Activated naive CD8-positive, alpha-beta T cell treated with anti-CD3 and anti-CD28 coated beads, Interleukin-2, amount 10 ng/mL, durations not matched to agents 7 days and 5 days (primary cell): ENCODE measurements around the gene GNL3. TPM values are rescaled to one million over a fixed set of nuclear protein-coding genes. Genes with fewer than 3 reads are reported as not detected.

ENCODE experiments used
- ATAC-seq: fragments of 150-1000 bp; cut with Tn5 transposase; one replicate; pipeline ENCODE4 v1.10.0; 2021; ENCODE audit warnings: low read depth, moderate library complexity
- POLR2A ChIA-PET: fragments of 350-600 bp; sonication (Branson Sonifier 250); formaldehyde crosslinking; loops from one replicate; lab custom pipeline; 2021; ENCODE audit warnings: antibody characterized with exemption; lab: Charles Lee
- DNase-seq: peaks from one replicate; pipeline ENCODE4 v3.0.0; 2021
- H3K27ac Mint-ChIP-seq: one replicate; pipeline ENCODE4 v1.8.0; 2022; ENCODE audit warnings: mild to moderate bottlenecking, mixed read lengths
- H3K27me3 Mint-ChIP-seq: one replicate; pipeline ENCODE4 v1.8.0; 2022; ENCODE audit warnings: mild to moderate bottlenecking, moderate library complexity, mixed read lengths
- H3K36me3 Mint-ChIP-seq: one replicate; pipeline ENCODE4 v1.8.0; 2021; ENCODE audit warnings: mild to moderate bottlenecking, mixed read lengths
- H3K4me1 Mint-ChIP-seq: one replicate; pipeline ENCODE4 v1.8.0; 2021; ENCODE audit warnings: mixed read lengths
- H3K4me3 Mint-ChIP-seq: one replicate; pipeline ENCODE4 v1.8.0; 2022; ENCODE audit warnings: mild to moderate bottlenecking, moderate library complexity, mixed read lengths
- H3K9me3 Mint-ChIP-seq: one replicate; pipeline ENCODE4 v1.8.0; 2021; ENCODE audit warnings: mixed read lengths
- total RNA-seq, 2 experiments: library from RNA; stranded (reverse); gene quantifications; one replicate each; pipeline ENCODE4 v1.2.3, GENCODE V29; 2021

GNL3 gene
- total RNA-seq, 2 experiments from 2014 or later = 72.5 to 75.9 TPM

DNA sequence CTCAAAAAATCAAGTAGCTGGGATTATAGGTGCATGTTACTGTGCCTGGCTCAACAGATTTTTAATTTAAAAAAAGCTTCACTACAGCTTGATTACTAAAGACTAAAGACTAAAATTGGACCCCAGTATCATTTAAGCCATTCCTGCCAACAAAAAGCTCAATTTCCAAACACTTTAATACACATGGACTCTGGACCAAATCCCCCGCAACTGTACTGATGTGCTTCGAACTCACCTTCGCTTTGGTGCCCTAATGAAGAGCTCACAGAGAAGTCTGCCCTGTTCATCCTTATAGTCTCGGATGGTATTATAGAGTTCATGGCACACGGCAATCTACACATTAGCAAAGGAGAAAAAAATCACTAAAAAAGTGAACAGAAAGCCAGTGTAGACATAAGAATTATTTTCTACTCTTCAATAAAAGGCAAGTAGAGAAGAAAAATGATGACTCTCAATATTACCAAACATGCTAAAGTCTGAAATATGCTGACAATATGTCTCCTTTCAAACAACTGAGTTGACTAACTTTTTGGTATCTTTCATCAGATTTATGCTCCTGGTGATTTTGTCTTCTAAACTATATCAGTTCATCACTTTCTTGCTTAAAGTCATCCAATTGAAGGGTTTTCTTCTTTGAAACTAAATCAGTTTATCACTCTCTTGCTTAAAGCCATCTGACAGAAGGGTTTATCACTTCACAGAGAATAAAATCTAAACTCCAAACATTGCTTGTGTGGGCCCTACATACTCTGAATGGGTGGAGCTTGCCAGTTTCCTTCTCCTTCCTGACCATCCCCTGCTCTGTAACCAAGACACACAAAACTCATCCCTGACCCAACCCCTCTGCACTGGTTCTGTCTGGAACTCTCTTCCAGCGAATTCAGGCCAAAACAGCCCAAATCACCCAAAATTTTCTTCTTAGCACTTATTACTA is 7.3 kb upstream of the GNL3 start:
- no peak for DNase-seq
- no peak for ATAC-seq
- H3K27ac Mint-ChIP-seq = peak overlapping the region; percentile 9
- H3K4me3 Mint-ChIP-seq = no peak overlapping the region
- peaks cover 21% of the 10 kb centered on the region for H3K36me3 Mint-ChIP-seq
- H3K4me1 Mint-ChIP-seq = peaks cover 13% of the 10 kb centered on the region
- POLR2A ChIA-PET = no interaction called here
- H3K27me3 Mint-ChIP-seq = no peaks in the 10 kb centered on the region
- H3K9me3 Mint-ChIP-seq = no peaks in the 10 kb centered on the region

DNA sequence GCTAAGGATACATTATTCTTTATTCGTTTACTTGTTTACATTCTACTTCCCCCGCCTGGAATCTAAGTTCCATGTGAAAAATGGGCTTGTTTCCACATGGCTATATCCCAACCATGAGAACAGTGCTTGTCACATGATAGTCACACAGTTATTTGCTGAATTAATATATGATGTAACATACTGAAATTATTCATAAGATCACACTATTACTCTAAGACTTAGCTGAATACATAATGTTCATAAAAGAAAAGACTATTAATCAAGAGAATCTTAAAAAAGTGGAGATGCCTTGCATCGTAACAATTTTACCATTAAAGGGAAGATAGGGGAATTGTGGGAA is 6.7 kb upstream of the GNL3 start:
- Mint-ChIP-seq H3K27me3 (no peaks in the 10 kb centered on the region), H3K4me3 (no peak overlapping the region), H3K36me3 (peaks cover 21% of the 10 kb centered on the region), H3K4me1 (peaks cover 18% of the 10 kb centered on the region), H3K27ac (no peak overlapping the region), H3K9me3 (no peaks in the 10 kb centered on the region)
- POLR2A ChIA-PET = interaction anchor here (0.8 kb wide), 1 partner anchor 28 kb away, joined by 4 read pairs; no protein-coding TSS in a partner anchor
- ATAC-seq (no peak), DNase-seq (no peak)

DNA sequence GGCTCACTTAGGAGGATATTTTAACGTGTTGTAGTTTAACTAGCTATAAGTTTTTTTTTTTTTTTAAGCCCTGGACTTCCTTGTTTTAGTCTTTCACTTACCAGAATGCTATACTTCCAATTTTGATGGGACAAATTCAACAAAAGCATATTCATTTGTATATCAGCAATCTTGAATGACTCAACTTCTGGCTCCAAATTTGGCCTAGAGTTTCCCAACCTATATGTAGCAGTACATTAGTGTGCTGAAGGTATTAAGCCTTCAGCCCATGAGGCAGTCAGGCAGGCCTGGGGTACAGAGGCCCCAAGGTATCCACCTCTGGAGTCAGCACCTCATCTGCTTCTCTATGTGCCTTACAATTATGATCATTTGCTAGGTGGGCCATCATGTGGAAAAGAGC is 6.0 kb upstream of the GNL3 start:
- peaks cover 20% of the 10 kb centered on the region for H3K36me3 Mint-ChIP-seq
- DNase-seq = no peak
- H3K4me3 Mint-ChIP-seq = no peak overlapping the region
- POLR2A ChIA-PET = interaction anchor here (0.8 kb wide), 1 partner anchor 29 kb away, joined by 4 read pairs; no protein-coding TSS in a partner anchor
- no peaks in the 10 kb centered on the region for H3K9me3 Mint-ChIP-seq
- no peaks in the 10 kb centered on the region for H3K27me3 Mint-ChIP-seq
- H3K4me1 Mint-ChIP-seq = peaks cover 23% of the 10 kb centered on the region
- no peak overlapping the region for H3K27ac Mint-ChIP-seq
- no peak for ATAC-seq

DNA sequence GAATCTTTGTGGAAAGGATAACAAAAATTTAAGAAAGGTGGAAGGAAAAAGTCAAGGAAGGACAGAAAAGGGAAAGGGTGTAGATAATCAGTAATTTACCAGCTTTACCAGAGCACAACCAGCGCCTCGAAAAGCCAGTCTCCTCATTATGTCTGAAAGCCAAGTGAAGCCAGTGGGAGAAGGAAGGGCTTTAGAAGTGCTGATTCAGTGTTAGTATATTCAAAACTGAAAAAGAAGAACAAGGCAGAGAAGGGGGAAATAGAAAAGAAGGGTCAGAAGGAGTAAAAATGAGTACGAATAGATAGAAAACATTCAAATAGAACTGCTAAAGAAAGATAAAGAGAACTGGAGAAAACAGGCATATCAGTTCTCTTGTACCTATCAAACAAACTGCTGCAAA is 4.2 kb upstream of the GNL3 start:
- POLR2A ChIA-PET = no interaction called here
- peaks cover 16% of the 10 kb centered on the region for H3K36me3 Mint-ChIP-seq
- no peak overlapping the region for H3K4me3 Mint-ChIP-seq
- no peaks in the 10 kb centered on the region for H3K27me3 Mint-ChIP-seq
- DNase-seq = no peak
- H3K27ac Mint-ChIP-seq = peak overlapping the region; percentile 21
- H3K9me3 Mint-ChIP-seq = no peaks in the 10 kb centered on the region
- ATAC-seq = no peak
- H3K4me1 Mint-ChIP-seq = peaks cover 27% of the 10 kb centered on the region

DNA sequence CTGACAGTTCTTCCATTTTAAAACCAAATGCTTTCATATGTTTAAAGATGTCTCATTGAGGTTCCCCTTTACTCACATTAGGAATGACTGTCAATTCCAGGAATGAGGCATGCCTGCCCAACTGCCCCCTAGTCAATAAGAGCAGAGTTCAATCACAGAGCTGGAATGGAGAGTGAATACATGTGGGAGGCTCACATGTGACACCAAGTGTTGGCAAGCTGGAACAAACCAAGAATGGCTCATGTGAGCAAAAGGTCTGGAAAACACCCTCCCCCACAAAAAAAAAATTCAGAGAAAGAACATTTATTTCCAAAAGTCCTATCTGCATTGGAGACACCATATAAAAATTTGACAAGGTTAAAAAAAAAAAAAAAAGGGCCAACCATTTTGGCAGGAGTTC is 3.8 kb upstream of the GNL3 start:
- no peak for DNase-seq
- H3K4me1 Mint-ChIP-seq = peaks cover 29% of the 10 kb centered on the region
- POLR2A ChIA-PET = no interaction called here

DNA sequence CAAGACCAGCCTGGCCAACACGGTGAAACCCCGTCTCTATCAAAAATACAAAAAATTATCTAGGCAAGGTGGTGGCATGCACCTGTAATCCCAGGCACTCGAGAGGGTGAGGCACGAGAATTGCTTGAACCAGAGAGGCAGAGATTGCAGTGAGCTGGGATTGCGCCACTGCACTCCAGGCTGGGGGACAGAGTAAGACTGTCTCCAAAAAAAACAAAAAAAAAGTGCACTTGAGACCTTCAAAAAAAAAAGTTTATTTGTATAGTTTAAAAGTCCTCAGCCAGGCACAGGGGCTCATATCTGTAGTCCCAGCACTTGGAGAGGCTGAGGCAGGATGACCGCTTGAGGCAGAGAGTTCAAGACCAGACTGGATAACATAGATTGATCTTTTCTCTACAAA is 2.2 kb upstream of the GNL3 start:
- ATAC-seq = no peak
- Mint-ChIP-seq H3K27me3 (no peaks in the 10 kb centered on the region), H3K4me1 (peaks cover 34% of the 10 kb centered on the region), H3K4me3 (peak overlapping the region; percentile 37), H3K27ac (no peak overlapping the region), H3K9me3 (no peaks in the 10 kb centered on the region), H3K36me3 (peaks cover 17% of the 10 kb centered on the region)
- DNase-seq = no peak
- POLR2A ChIA-PET = no interaction called here

More for the DNA sequence above, 3.8 kb upstream of the GNL3 start:
- Mint-ChIP-seq H3K36me3 (peaks cover 13% of the 10 kb centered on the region), H3K27me3 (no peaks in the 10 kb centered on the region), H3K9me3 (no peaks in the 10 kb centered on the region), H3K27ac (peak overlapping the region; percentile 14), H3K4me3 (peak overlapping the region; percentile 6)
- no peak for ATAC-seq

DNA sequence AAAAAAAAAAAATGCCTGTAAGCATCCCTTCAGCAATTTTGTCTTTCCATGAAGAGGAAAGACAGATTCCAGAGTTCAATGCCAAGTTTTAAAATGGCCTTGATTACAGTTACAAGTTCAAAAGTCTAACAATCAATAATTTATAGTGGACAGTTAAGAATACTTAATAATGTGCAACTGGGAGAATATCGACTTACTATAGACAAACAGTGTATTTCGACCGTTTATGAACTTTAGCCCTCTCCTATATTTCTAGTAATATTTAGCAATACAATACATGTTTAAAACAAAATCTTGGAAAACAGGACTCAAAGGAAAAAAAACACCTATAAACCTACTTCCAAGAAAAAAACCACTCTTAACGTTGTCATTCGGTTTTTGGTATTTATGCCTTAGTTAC is 1.6 kb upstream of the GNL3 start:
- H3K27ac Mint-ChIP-seq = no peak overlapping the region
- peaks cover 16% of the 10 kb centered on the region for H3K36me3 Mint-ChIP-seq
- H3K4me1 Mint-ChIP-seq = peaks cover 36% of the 10 kb centered on the region
- H3K4me3 Mint-ChIP-seq = peak overlapping the region; percentile 96
- no peaks in the 10 kb centered on the region for H3K9me3 Mint-ChIP-seq
- POLR2A ChIA-PET = interaction anchor here (5.7 kb wide), 1 partner anchor 21 kb away, joined by 38 read pairs; the partner anchor contains the start of genes GLT8D1 and SPCS1
- no peak for DNase-seq
- H3K27me3 Mint-ChIP-seq = no peaks in the 10 kb centered on the region
- ATAC-seq = no peak

DNA sequence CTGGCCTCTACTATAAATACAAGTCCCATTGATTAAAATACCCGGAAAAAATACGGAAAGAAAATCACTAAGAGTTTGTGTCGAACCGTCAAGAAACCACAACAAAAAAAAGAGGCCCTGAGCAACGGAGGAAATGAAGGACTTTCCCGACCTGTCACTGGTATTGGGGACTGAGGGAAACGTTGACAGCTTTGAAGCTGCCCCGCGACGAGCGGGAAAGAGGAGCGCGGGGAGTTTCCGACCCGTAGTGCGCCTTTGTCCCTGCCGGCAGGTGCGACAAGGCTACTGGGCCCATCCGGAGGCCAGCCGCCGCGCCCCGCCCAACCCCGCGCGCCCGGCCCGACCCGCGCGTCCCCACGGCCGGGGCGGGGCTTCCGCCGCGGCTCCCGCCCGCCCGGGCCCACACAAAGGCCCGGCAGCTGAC is 535 bp upstream of the GNL3 start:
- H3K27ac Mint-ChIP-seq = peak overlapping the region; percentile 94
- no peaks in the 10 kb centered on the region for H3K9me3 Mint-ChIP-seq
- no peaks in the 10 kb centered on the region for H3K27me3 Mint-ChIP-seq
- H3K4me1 Mint-ChIP-seq = peaks cover 37% of the 10 kb centered on the region
- peaks cover 18% of the 10 kb centered on the region for H3K36me3 Mint-ChIP-seq
- ATAC-seq = peak; percentile 81
- peak overlapping the region; percentile 96 for H3K4me3 Mint-ChIP-seq
- DNase-seq = peak; percentile 86
- POLR2A ChIA-PET = interaction anchor here (1.4 to 5.7 kb wide), 2 partner anchors 20 to 360 kb away, joined by 3 to 38 read pairs; partner anchors contain the start of genes GLT8D1, SFMBT1 and SPCS1

DNA sequence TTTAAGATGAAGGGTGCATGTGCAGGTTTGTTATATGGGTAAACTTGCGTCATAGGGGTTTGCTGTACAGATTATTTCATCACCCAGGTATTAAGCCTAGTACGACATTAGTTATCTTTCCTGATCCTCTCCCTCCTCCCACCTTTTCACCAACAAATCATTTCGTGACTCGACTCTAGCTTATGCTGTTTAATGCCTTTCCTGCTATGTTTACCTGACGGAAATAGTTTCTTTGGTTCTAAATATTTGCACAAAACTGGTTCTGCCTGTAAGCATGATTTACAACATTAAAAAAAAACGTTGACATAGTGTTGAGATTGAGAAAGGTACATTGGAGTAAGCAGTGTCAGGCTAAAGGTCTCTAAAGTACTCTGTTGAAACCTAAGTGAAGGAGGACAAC is 2.4 kb downstream of the GNL3 start:
- Mint-ChIP-seq H3K27ac (no peak overlapping the region), H3K4me3 (no peak overlapping the region), H3K4me1 (peaks cover 37% of the 10 kb centered on the region), H3K36me3 (peaks cover 23% of the 10 kb centered on the region), H3K9me3 (no peaks in the 10 kb centered on the region), H3K27me3 (no peaks in the 10 kb centered on the region)
- no peak for ATAC-seq
- DNase-seq = no peak
- POLR2A ChIA-PET = interaction anchor here (5.7 kb wide), 1 partner anchor 17 kb away, joined by 38 read pairs; the partner anchor contains the start of genes GLT8D1 and SPCS1

DNA sequence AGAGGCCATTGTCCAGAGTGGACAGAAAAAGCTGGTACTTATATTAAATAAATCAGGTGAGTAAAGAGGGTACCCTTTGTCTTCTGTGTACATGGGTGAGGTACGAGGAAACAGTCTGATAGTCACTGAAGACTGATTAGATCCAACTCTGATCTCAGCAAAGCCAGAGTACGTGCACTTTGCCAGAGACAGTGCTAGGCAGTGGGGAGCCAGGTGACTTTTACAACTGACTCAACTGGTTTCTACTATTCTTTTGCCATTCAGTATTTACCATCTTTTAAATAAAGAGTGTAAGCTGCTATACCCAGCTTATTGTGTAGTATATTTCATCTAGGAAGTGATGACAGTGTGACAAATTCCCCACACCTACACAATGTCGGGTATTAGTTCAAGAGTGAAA is 3.3 kb downstream of the GNL3 start:
- Mint-ChIP-seq H3K9me3 (no peaks in the 10 kb centered on the region), H3K4me3 (no peak overlapping the region), H3K4me1 (peaks cover 33% of the 10 kb centered on the region), H3K36me3 (peaks cover 30% of the 10 kb centered on the region), H3K27ac (no peak overlapping the region), H3K27me3 (no peaks in the 10 kb centered on the region)
- POLR2A ChIA-PET = interaction anchor here (5.7 kb wide), 1 partner anchor 16 kb away, joined by 38 read pairs; the partner anchor contains the start of genes GLT8D1 and SPCS1
- no peak for ATAC-seq
- DNase-seq = no peak

DNA sequence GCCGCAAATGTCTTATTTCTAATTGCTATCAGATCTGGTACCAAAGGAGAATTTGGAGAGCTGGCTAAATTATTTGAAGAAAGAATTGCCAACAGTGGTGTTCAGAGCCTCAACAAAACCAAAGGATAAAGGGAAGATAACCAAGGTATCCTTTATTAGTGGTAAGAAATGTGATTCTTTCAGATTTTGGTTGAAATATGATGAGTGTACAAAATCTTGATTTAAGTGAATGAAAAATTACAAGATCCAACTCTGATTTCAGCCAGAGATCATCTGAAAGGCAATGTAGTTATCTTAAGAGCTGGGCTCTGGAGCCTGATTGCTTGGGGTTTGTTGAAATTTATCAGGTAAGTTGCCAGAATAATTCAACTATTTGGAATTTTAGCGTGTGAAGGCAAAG is 4.7 kb downstream of the GNL3 start:
- H3K4me1 Mint-ChIP-seq = peaks cover 25% of the 10 kb centered on the region
- ATAC-seq (no peak), DNase-seq (no peak)
- no peaks in the 10 kb centered on the region for H3K27me3 Mint-ChIP-seq
- H3K27ac Mint-ChIP-seq = no peak overlapping the region
- H3K9me3 Mint-ChIP-seq = no peaks in the 10 kb centered on the region
- POLR2A ChIA-PET = no interaction called here
- peaks cover 38% of the 10 kb centered on the region for H3K36me3 Mint-ChIP-seq
- H3K4me3 Mint-ChIP-seq = no peak overlapping the region

DNA sequence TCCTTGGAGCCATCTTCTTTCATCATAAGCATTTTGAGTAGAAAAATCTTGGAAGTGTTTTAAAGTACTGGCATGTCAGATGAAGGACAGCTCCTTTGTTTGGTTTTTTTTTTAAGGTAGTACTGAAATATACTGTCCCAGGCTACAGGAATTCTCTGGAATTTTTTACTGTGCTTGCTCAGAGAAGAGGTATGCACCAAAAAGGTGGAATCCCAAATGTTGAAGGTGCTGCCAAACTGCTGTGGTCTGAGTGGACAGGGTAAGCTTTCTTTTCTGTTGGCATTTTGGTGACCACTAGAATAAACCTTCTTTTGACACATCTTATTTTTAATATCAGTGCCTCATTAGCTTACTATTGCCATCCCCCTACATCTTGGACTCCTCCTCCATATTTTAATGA is 7.2 kb downstream of the GNL3 start:
- H3K4me3 Mint-ChIP-seq = no peak overlapping the region
- no peaks in the 10 kb centered on the region for H3K27me3 Mint-ChIP-seq
- ATAC-seq = no peak
- no peaks in the 10 kb centered on the region for H3K9me3 Mint-ChIP-seq
- POLR2A ChIA-PET = interaction anchor here (0.9 to 2.6 kb wide), 3 partner anchors 9 to 28 kb away, joined by 3 to 14 read pairs (median 3); partner anchors contain the start of genes GLT8D1 and SPCS1
- peaks cover 20% of the 10 kb centered on the region for H3K4me1 Mint-ChIP-seq
- peaks cover 34% of the 10 kb centered on the region for H3K36me3 Mint-ChIP-seq
- no peak for DNase-seq
- no peak overlapping the region for H3K27ac Mint-ChIP-seq

DNA sequence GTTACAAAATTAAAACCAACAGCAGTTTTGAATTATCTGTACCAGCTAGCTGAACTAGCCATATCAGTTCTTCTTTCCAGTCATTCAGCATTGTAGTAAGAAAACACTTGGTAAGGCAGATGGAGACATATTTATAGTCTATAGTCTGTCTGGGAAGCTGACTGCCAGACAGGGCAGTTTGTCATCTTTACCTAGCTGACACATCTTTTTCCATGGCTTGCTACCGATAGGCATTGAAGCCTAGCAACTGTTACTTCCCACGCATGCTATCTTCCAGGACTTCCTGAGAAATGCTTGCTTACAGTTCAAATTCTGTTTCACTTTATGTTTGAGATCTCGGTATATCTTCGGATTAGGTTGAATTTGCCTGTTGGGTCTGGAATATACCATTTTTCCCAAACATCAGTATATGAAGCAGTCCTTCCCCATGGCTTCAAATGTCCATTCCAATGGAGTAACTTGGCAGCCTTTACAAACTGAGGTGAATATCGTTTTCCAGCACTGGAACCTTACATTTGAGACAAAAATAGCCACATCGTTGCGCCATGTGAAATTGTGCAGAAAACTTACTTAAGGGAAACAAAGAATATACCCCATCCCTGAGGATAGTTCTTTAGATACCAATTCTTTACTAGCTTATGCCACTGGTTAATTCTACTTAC is 8.8 kb downstream of the GNL3 start:
- no peak for ATAC-seq
- no peaks in the 10 kb centered on the region for H3K9me3 Mint-ChIP-seq
- H3K4me1 Mint-ChIP-seq = peaks cover 10% of the 10 kb centered on the region
- H3K27me3 Mint-ChIP-seq = no peaks in the 10 kb centered on the region
- no peak overlapping the region for H3K4me3 Mint-ChIP-seq
- no peak overlapping the region for H3K27ac Mint-ChIP-seq
- DNase-seq = no peak
- H3K36me3 Mint-ChIP-seq = peaks cover 21% of the 10 kb centered on the region
- POLR2A ChIA-PET = interaction anchor here (0.6 to 1.5 kb wide), 2 partner anchors 10 to 23 kb away, joined by 3 to 7 read pairs; partner anchors contain the start of genes GLT8D1 and SPCS1
